ENCODE measurements around the gene ACTR1B.
"Not testable (repeated sequence)": the region's sequence is repeated elsewhere in the genome, so short reads cannot be mapped to it uniquely, and the experiment has no call there.

ACTR1B gene

DNA sequence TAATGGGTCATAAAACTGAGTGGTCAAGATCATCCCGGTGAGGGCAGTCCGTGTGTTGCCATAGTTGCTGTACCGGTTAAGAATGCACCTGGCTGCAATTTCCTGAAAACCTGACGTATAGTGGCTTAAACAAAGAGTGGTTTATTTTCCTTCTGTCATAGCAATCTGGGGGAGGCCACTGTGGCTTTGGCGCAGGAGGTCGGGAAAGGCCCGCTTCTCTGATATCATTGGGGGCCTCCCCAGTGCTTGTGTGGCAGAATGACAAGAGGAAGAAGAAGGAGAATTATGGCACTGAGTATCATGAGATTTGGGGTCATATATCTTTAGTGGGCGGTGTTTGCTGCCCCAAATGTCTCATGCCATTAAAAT lies 10.1 kb upstream of the ACTR1B start:
- no peak for TF ChIP-seq EZH2 (IDR thresholded peaks at IDR 0.05; ENCODE audit: borderline replicate concordance, low read depth, low read length, severe bottlenecking)
- TF ChIP-seq, protein P1, sequence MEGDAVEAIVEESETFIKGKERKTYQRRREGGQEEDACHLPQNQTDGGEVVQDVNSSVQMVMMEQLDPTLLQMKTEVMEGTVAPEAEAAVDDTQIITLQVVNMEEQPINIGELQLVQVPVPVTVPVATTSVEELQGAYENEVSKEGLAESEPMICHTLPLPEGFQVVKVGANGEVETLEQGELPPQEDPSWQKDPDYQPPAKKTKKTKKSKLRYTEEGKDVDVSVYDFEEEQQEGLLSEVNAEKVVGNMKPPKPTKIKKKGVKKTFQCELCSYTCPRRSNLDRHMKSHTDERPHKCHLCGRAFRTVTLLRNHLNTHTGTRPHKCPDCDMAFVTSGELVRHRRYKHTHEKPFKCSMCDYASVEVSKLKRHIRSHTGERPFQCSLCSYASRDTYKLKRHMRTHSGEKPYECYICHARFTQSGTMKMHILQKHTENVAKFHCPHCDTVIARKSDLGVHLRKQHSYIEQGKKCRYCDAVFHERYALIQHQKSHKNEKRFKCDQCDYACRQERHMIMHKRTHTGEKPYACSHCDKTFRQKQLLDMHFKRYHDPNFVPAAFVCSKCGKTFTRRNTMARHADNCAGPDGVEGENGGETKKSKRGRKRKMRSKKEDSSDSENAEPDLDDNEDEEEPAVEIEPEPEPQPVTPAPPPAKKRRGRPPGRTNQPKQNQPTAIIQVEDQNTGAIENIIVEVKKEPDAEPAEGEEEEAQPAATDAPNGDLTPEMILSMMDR (IDR thresholded peaks at IDR 0.05; ENCODE audit: borderline replicate concordance, extremely low read depth, low read length, poor library complexity, severe bottlenecking): no peak
- Histone ChIP-seq H3K4me2 (ENCODE audit: insufficient read depth, low read length) (no peak overlapping the region), H3K4me3 (ENCODE audit: low read depth in 1 of 2, low read length in 2 of 2) (no peak overlapping the region)

DNA sequence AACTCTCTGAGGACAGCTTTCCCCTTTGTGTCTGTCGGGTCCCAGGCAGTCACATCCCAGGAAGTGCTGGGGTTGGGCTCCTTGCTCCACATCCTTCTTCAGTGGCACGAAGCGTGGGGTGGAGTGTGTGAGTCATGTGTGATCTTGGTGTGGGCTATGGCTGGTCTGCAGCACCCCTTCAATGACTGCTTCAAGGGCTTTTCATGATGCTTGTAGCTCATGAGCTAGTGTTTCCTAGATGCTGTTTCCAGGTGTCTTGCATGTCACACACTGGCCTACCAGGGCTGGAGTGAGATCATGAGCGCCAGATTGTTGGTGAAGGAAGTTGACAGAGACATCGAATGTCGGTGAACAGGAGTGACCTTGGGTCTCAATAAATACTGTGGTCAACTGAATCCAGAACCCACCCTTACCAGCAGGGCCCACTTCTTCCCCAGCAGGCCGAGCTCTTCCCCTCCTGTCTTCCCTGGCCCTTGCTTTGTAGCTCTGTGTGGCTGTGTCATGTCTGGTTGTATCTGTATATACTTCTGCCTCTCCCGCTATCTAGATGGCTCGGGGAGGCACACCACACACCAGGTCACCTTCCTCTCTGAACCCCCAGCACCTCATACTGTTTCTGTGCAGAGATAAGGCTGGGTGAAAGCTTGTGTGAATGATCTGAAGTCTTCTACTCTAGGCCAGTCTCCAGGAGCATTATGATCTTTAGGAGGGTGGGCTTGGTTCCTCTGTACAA lies 9.5 kb upstream of the ACTR1B start:
- no peaks in the 10 kb centered on the region for H3K79me2 ChIP-seq (ENCODE audit: insufficient read depth, low read length)
- no peaks in the 10 kb centered on the region for H3K27me3 ChIP-seq (ENCODE audit: insufficient read depth, low read length, poor library complexity)
- H3K4me3 ChIP-seq (ENCODE audit: low read depth in 1 of 2, low read length in 2 of 2): no peak overlapping the region
- no peaks in the 10 kb centered on the region for H3K9me3 ChIP-seq (ENCODE audit: insufficient read depth, low read length, severe bottlenecking)
- no peak overlapping the region for H3K27ac ChIP-seq (ENCODE audit: low read length)
- TF ChIP-seq EZH2 (IDR thresholded peaks at IDR 0.05; ENCODE audit: borderline replicate concordance, low read depth, low read length, severe bottlenecking): no peak
- TF ChIP-seq, protein P1 (IDR thresholded peaks at IDR 0.05; ENCODE audit: borderline replicate concordance, extremely low read depth, low read length, poor library complexity, severe bottlenecking): no peak
- H3K9ac ChIP-seq (ENCODE audit: low read depth, low read length): no peak overlapping the region
- DNase-seq (no peak), ATAC-seq (ENCODE audit: insufficient read depth, low read depth) (no peak; the same call in 2 of the 3 replicates)
- H2AFZ ChIP-seq (ENCODE audit: low read depth, low read length): no peak overlapping the region
- no peaks in the 10 kb centered on the region for H3K36me3 ChIP-seq (ENCODE audit: insufficient read depth, low read length)
- no peak overlapping the region for H3K4me2 ChIP-seq (ENCODE audit: insufficient read depth, low read length)
- H4K20me1 ChIP-seq (ENCODE audit: insufficient read depth, low read length): no peaks in the 10 kb centered on the region
- H3K4me1 ChIP-seq (ENCODE audit: insufficient read depth, low read length): no peaks in the 10 kb centered on the region

More for the DNA sequence above, 10.1 kb upstream of the ACTR1B start:
- H3K79me2 ChIP-seq (ENCODE audit: insufficient read depth, low read length): no peaks in the 10 kb centered on the region
- no peak overlapping the region for H3K9ac ChIP-seq (ENCODE audit: low read depth, low read length)
- no peak for DNase-seq
- no peaks in the 10 kb centered on the region for H3K4me1 ChIP-seq (ENCODE audit: insufficient read depth, low read length)
- H3K27me3 ChIP-seq (ENCODE audit: insufficient read depth, low read length, poor library complexity): no peaks in the 10 kb centered on the region
- no peak for ATAC-seq (ENCODE audit: insufficient read depth, low read depth)
- no peaks in the 10 kb centered on the region for H4K20me1 ChIP-seq (ENCODE audit: insufficient read depth, low read length)
- H3K9me3 ChIP-seq (ENCODE audit: insufficient read depth, low read length, severe bottlenecking): no peaks in the 10 kb centered on the region
- H3K27ac ChIP-seq (ENCODE audit: low read length): no peak overlapping the region
- H3K36me3 ChIP-seq (ENCODE audit: insufficient read depth, low read length): no peaks in the 10 kb centered on the region
- no peak overlapping the region for H2AFZ ChIP-seq (ENCODE audit: low read depth, low read length)

DNA sequence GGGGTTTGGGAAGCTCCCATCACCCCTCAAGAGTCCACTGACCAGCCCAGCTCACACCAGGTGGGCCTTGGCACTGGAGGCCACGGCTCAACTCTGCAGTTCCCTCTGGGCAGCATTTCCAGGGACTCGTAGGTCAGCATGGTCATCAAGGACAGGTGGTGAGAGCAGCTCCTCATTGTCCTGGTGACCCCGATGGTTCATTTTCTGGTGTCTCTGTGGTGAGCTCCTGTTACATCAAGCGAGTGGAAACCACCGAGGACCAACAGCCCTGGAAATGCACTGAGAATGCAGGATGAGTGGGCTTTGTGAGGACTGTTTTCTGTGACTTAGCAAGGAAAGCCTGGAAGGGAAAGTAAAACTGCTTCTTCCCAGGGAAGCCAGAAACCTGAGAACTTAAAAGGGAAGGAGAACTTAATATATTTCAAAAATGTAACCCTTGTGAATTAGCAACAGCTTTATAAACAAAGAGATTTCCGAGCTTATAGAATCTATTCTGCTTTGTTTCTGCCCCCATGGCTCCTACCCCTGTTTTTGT lies 8.8 kb upstream of the ACTR1B start:
- not testable (repeated sequence) for H2AFZ ChIP-seq (ENCODE audit: low read depth, low read length); H3K27ac ChIP-seq (ENCODE audit: low read length); H3K4me2 ChIP-seq (ENCODE audit: insufficient read depth, low read length)

DNA sequence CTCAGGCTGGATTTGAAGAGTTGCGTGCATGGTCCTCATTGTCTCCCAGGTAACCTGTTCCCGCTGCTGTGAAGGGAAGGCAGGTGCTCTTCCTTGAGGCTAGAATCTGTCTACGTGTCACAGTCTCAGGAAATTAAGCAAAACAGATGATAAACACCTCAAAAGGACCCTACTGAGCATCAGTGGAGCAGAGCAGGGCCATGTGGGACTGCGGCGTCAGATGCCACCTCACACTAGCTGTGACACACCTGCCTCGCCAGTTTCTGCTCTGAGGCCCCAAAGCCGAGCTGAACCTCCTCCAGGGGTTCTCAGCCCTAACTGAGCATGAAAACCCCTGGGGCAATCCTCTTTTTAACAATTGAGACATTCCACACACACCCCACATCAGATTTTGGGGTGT lies 7.7 kb upstream of the ACTR1B start:
- TF ChIP-seq, protein P1 (IDR thresholded peaks at IDR 0.05; ENCODE audit: borderline replicate concordance, extremely low read depth, low read length, poor library complexity, severe bottlenecking): no peak
- no peak for TF ChIP-seq EZH2 (IDR thresholded peaks at IDR 0.05; ENCODE audit: borderline replicate concordance, low read depth, low read length, severe bottlenecking)
- Histone ChIP-seq H3K4me1 (ENCODE audit: insufficient read depth, low read length) (no peaks in the 10 kb centered on the region), H3K36me3 (ENCODE audit: insufficient read depth, low read length) (no peaks in the 10 kb centered on the region), H3K9me3 (ENCODE audit: insufficient read depth, low read length, severe bottlenecking) (no peaks in the 10 kb centered on the region), H3K27me3 (ENCODE audit: insufficient read depth, low read length, poor library complexity) (no peaks in the 10 kb centered on the region), H4K20me1 (ENCODE audit: insufficient read depth, low read length) (no peaks in the 10 kb centered on the region), H3K9ac (ENCODE audit: low read depth, low read length) (no peak overlapping the region), H3K4me3 (ENCODE audit: low read depth in 1 of 2, low read length in 2 of 2) (no peak overlapping the region), H3K4me2 (ENCODE audit: insufficient read depth, low read length) (no peak overlapping the region), H2AFZ (ENCODE audit: low read depth, low read length) (no peak overlapping the region), H3K79me2 (ENCODE audit: insufficient read depth, low read length) (no peaks in the 10 kb centered on the region), H3K27ac (ENCODE audit: low read length) (no peak overlapping the region)
- ATAC-seq (ENCODE audit: insufficient read depth, low read depth): no peak
- no peak for DNase-seq

More for the DNA sequence above, 8.8 kb upstream of the ACTR1B start:
- not testable (repeated sequence) for H3K79me2 ChIP-seq (ENCODE audit: insufficient read depth, low read length); ATAC-seq (ENCODE audit: insufficient read depth, low read depth); H3K9ac ChIP-seq (ENCODE audit: low read depth, low read length); H3K9me3 ChIP-seq (ENCODE audit: insufficient read depth, low read length, severe bottlenecking); H3K27me3 ChIP-seq (ENCODE audit: insufficient read depth, low read length, poor library complexity); H3K36me3 ChIP-seq (ENCODE audit: insufficient read depth, low read length); DNase-seq; H3K4me1 ChIP-seq (ENCODE audit: insufficient read depth, low read length); H3K4me3 ChIP-seq (ENCODE audit: low read depth in 1 of 2, low read length in 2 of 2); H4K20me1 ChIP-seq (ENCODE audit: insufficient read depth, low read length)

All from DND-41 (cell line).